Measurements from ENCODE around the gene STK11. TPM values are rescaled to one million over a fixed set of nuclear protein-coding genes. Genes with fewer than 3 reads are reported as not detected.

STK11 gene
- total and polyA plus RNA-seq, 7 experiments from 2014 or later: 13.9 to 91.3 (median 71.5) TPM

DNA sequence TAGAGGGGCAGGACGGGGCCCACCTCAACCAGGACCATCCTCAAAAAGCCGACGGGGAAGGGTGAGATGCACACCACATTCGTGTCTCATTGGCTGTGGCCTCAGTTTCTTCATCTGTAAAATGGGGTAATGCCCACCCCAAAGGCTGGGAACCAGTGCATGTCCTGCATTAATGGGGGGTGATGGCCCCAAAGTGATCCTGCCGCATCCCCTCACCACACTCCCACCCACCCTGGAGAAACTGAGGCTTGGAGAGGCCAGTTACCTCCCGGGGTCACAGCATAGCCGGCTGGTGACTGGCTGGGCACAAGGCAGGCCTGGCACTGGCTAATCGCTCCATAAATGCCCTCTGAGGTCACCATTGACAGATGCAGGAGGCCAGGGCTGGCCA, 42.2 kb downstream of the STK11 start:
- intact Hi-C loops (cut with micrococcal nuclease): loop anchor here (2.0 to 10.0 kb wide), 7 partner anchors 157 to 583 kb away; partner anchors contain the start of genes DAZAP1 (in 1 of the 2), GAMT (in 1 of the 2), PCSK4 (in 1 of the 2) and PTBP1 (in 1 of the 2)
- Mint-ChIP-seq H3K4me1 (peaks cover 0 to 14% (median 9%) of the 10 kb centered on the region in 7 donors), H3K4me3 (peak overlapping the region in 6 of 10 donors; percentile 3 to 73 (median 42)), H3K36me3 (peaks cover 0 to 9% (median 0%) of the 10 kb centered on the region in 5 donors), H3K27me3 (no peaks in the 10 kb centered on the region), H3K9me3 (peaks cover 0 to 3% (median 0%) of the 10 kb centered on the region in 11 donors), H3K27ac (peak overlapping the region in 3 of 9 donors; percentile 17 to 65 (median 25))
- ChIA-PET POLR2A (interaction anchor here (7.7 kb wide), 1 partner anchor 15 kb away, joined by 366 read pairs; the partner anchor contains the start of gene CIRBP), CTCF (no interaction called here)
- ATAC-seq (no peak), DNase-seq (no peak)
- Histone ChIP-seq H3K9me3 (ENCODE audit: control insufficient read depth in 2 of 3, low read length in 3 of 3) (no peaks in the 10 kb centered on the region), H3K27ac (ENCODE audit: low read depth, low read length) (peak overlapping the region; percentile 79), H3K4me1 (ENCODE audit: control insufficient read depth in 2 of 2, insufficient read depth in 2 of 2, low read length in 2 of 2) (peaks cover 13 to 17% of the 10 kb centered on the region in 2 donors), H3K4me3 (ENCODE audit: low read length) (no peak overlapping the region), H3K36me3 (ENCODE audit: control insufficient read depth in 2 of 3, insufficient read depth in 3 of 3, low read length in 3 of 3) (peaks cover 0 to 11% (median 0%) of the 10 kb centered on the region in 3 experiments), H3K27me3 (ENCODE audit: control insufficient read depth in 2 of 2, insufficient read depth in 2 of 2, low read length in 2 of 2) (no peaks in the 10 kb centered on the region)

DNA sequence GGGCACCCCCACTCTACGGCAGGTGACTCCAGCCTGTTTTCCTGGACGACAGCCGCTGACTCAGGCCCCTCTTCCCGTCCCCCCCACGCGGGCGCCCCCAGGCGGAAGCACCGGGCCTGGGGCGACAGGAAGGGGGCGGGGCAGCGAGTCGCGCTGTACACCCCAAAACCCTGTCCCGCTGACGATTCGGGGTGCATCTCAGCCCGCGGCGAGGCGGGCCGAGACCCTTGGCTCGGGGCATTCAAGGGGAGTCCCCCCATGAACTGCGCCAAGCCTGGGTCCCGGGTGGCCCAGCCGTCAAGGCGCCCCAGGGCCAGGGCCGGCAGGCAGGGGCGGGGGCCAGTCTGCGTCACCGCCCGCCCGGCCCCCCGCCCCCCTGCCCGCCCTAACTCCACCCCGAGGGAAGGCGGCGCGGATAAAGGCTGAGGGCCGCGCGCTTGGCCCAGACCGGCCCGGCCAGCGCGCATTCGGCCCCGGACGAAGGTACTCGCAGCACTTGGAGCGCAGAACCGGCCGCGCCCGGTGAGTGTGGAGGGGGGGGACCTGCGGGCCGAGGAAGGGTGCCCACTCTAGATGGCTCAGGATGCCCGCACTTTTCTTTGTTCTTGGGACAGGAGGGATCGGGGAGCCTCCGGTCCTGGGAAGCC, 42.7 kb downstream of the STK11 start, which contains the start of gene MIDN:
MIDN (plus strand) TSS at position 445 of the 647 bp plus-strand sequence. CDS start 1,714 bp downstream, outside the sequence.
- intact Hi-C loops (cut with micrococcal nuclease): loop anchor here (2.0 to 10.0 kb wide), 7 partner anchors 157 to 583 kb away; partner anchors contain the start of genes DAZAP1 (in 1 of the 2), GAMT (in 1 of the 2), PCSK4 (in 1 of the 2) and PTBP1 (in 1 of the 2)

DNA sequence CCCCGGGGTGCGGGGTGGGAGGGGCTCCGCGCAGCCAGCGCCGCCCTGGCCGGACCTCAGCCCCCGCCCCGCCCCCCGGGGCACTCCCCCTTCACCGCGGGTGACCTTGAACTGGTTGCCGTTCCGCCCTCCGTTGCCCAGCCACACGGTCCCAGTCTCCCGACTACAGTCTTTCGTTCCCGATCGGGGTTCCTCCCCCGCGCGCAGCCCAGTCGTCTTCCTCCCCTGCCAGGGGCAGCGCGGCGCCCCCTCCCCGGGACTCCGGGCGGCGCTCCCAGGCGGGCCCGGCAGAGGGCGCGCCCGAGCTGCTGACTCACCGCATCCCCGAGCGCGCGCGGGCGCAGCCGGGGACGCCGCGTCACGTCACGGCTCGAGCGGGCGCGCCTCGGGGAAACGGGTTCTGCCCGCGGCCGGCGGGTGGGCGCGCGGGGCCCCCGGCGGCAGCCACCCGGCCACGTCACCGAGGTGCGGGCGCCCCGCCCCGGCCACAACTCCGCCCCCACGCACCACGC, 43.3 kb downstream of the STK11 start:
- CTCF ChIA-PET: interaction anchor here (0.9 to 1.0 kb wide), 2 partner anchors 15 to 17 kb away, joined by 4 to 5 read pairs; no protein-coding TSS in a partner anchor
- no peaks in the 10 kb centered on the region for H3K9me3 ChIP-seq (ENCODE audit: control insufficient read depth in 2 of 3, low read length in 3 of 3)
- ATAC-seq (peak; percentile 48), DNase-seq (peak; percentile 77 to 92 (median 88))
- H3K27me3 Mint-ChIP-seq: no peaks in the 10 kb centered on the region
- H3K27ac Mint-ChIP-seq: peak overlapping the region in 4 of 9 donors; percentile 17 to 88 (median 66)
- peaks cover 0 to 12% (median 0%) of the 10 kb centered on the region in 5 donors for H3K36me3 Mint-ChIP-seq
- H3K27me3 ChIP-seq (ENCODE audit: control insufficient read depth in 2 of 2, insufficient read depth in 2 of 2, low read length in 2 of 2): no peaks in the 10 kb centered on the region
- POLR2A ChIA-PET: interaction anchor here (0.7 to 2.2 kb wide), 5 partner anchors 12 to 169 kb away, joined by 3 to 20 read pairs (median 4); partner anchors contain the start of gene CIRBP
- H3K4me1 Mint-ChIP-seq: peaks cover 0 to 11% (median 10%) of the 10 kb centered on the region in 7 donors
- H3K4me1 ChIP-seq (ENCODE audit: control insufficient read depth in 2 of 2, insufficient read depth in 2 of 2, low read length in 2 of 2): peaks cover 22 to 24% of the 10 kb centered on the region in 2 donors
- peak overlapping the region; percentile 64 for H3K4me3 ChIP-seq (ENCODE audit: low read length)
- H3K36me3 ChIP-seq (ENCODE audit: control insufficient read depth in 2 of 3, insufficient read depth in 3 of 3, low read length in 3 of 3): peaks cover 0 to 14% (median 1%) of the 10 kb centered on the region in 3 experiments
- peak overlapping the region; percentile 23 to 82 (median 68) for H3K4me3 Mint-ChIP-seq
- intact Hi-C loops (cut with micrococcal nuclease): loop anchor here (1.0 to 10.0 kb wide), 14 partner anchors 10 to 584 kb away; partner anchors contain the start of genes CIRBP (in 2 of the 2), DAZAP1 (in 2 of the 2), GAMT (in 1 of the 2) and NDUFS7 (in 1 of the 2)
- H3K27ac ChIP-seq (ENCODE audit: low read depth, low read length): peak overlapping the region; percentile 94
- H3K9me3 Mint-ChIP-seq: peaks cover 0 to 3% (median 0%) of the 10 kb centered on the region in 11 donors

More for the DNA sequence above, 42.7 kb downstream of the STK11 start, which contains the start of gene MIDN:
- ChIA-PET POLR2A (interaction anchor here (0.7 to 2.2 kb wide), 5 partner anchors 13 to 168 kb away, joined by 3 to 20 read pairs (median 4); partner anchors contain the start of gene CIRBP), CTCF (interaction anchor here (0.9 to 1.0 kb wide), 2 partner anchors 15 to 18 kb away, joined by 4 to 5 read pairs; no protein-coding TSS in a partner anchor)
- peaks cover 0 to 9% (median 0%) of the 10 kb centered on the region in 5 donors for H3K36me3 Mint-ChIP-seq
- Histone ChIP-seq H3K4me3 (ENCODE audit: low read length) (peak within 1 kb of the TSS; percentile 64), H3K27me3 (ENCODE audit: control insufficient read depth in 2 of 2, insufficient read depth in 2 of 2, low read length in 2 of 2) (no peaks in the 10 kb centered on the region), H3K9me3 (ENCODE audit: control insufficient read depth in 2 of 3, low read length in 3 of 3) (no peaks in the 10 kb centered on the region), H3K4me1 (ENCODE audit: control insufficient read depth in 2 of 2, insufficient read depth in 2 of 2, low read length in 2 of 2) (peaks cover 16 to 18% of the 10 kb centered on the region in 2 donors), H3K36me3 (ENCODE audit: control insufficient read depth in 2 of 3, insufficient read depth in 3 of 3, low read length in 3 of 3) (peaks cover 0 to 11% (median 0%) of the 10 kb centered on the region in 3 experiments), H3K27ac (ENCODE audit: low read depth, low read length) (peak within 1 kb of the TSS; percentile 94)
- DNase-seq: peak; percentile 43 to 85 (median 61)
- no peaks in the 10 kb centered on the region for H3K27me3 Mint-ChIP-seq
- peak within 1 kb of the TSS in 6 of 9 donors; percentile 38 to 88 (median 71) for H3K27ac Mint-ChIP-seq
- peaks cover 0 to 3% (median 0%) of the 10 kb centered on the region in 11 donors for H3K9me3 Mint-ChIP-seq
- H3K4me1 Mint-ChIP-seq: peaks cover 0 to 10% (median 9%) of the 10 kb centered on the region in 7 donors
- peak within 1 kb of the TSS; percentile 23 to 95 (median 68) for H3K4me3 Mint-ChIP-seq
- ATAC-seq: peak; percentile 21

DNA sequence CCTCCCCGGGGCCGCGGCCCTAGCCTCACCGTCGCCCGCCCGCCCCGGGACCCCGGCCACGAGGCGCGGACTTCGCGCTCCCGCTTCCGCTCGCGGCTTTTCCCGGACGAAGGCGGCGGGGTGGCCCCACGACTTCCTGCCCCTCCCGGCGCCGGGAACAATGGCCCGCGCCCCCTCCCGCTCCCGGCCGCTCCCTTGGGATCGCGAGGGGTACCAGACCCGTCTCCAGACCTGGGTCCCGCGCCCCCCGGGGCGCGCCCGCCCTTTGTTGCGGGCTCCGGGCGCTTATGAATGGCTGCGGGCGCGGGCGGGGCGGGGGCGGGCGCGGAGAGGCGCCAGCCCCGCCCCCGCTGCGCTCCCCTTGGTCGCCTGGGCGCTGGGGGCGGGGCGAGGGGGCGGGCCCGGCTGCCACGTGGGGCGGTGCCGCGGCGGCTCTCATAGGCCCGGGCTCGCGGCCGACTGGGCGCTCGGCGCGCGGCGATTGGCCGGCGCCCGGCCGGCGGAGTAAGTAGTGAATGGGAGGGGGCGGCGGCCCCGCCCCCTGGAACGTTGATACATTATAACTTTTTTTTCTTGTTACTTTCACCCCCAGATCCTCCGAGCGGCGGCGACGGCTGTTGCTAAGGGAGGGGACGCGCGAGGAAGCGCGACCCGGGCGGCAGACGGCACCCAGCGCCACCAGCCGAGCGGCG, 43.9 kb downstream of the STK11 start:
- Mint-ChIP-seq H3K27me3 (no peaks in the 10 kb centered on the region), H3K9me3 (peaks cover 0 to 3% (median 0%) of the 10 kb centered on the region in 11 donors), H3K4me3 (peak overlapping the region; percentile 80 to 95 (median 88)), H3K4me1 (peaks cover 0 to 11% (median 10%) of the 10 kb centered on the region in 7 donors), H3K27ac (peak overlapping the region; percentile 62 to 95 (median 89)), H3K36me3 (peaks cover 0 to 12% (median 0%) of the 10 kb centered on the region in 5 donors)
- peaks cover 22 to 27% of the 10 kb centered on the region in 2 donors for H3K4me1 ChIP-seq (ENCODE audit: control insufficient read depth in 2 of 2, insufficient read depth in 2 of 2, low read length in 2 of 2)
- intact Hi-C loops (cut with micrococcal nuclease): loop anchor here (1.0 to 10.0 kb wide), 14 partner anchors 10 to 585 kb away; partner anchors contain the start of genes CIRBP (in 2 of the 2), DAZAP1 (in 2 of the 2), GAMT (in 1 of the 2) and NDUFS7 (in 1 of the 2)
- DNase-seq (peak; percentile 88 to 97 (median 94)), ATAC-seq (peak; percentile 74)
- peak overlapping the region; percentile 63 for H3K4me3 ChIP-seq (ENCODE audit: low read length)
- H3K36me3 ChIP-seq (ENCODE audit: control insufficient read depth in 2 of 3, insufficient read depth in 3 of 3, low read length in 3 of 3): peaks cover 2 to 21% (median 8%) of the 10 kb centered on the region in 3 experiments
- no peaks in the 10 kb centered on the region for H3K27me3 ChIP-seq (ENCODE audit: control insufficient read depth in 2 of 2, insufficient read depth in 2 of 2, low read length in 2 of 2)
- ChIA-PET POLR2A (interaction anchor here (1.0 to 2.2 kb wide), 6 partner anchors 10 to 19 kb away, joined by 3 to 20 read pairs (median 6); partner anchors contain the start of gene CIRBP), CTCF (interaction anchor here (0.9 to 1.0 kb wide), 2 partner anchors 14 to 17 kb away, joined by 4 to 5 read pairs; no protein-coding TSS in a partner anchor)
- peak overlapping the region; percentile 94 for H3K27ac ChIP-seq (ENCODE audit: low read depth, low read length)
- H3K9me3 ChIP-seq (ENCODE audit: control insufficient read depth in 2 of 3, low read length in 3 of 3): no peaks in the 10 kb centered on the region

DNA sequence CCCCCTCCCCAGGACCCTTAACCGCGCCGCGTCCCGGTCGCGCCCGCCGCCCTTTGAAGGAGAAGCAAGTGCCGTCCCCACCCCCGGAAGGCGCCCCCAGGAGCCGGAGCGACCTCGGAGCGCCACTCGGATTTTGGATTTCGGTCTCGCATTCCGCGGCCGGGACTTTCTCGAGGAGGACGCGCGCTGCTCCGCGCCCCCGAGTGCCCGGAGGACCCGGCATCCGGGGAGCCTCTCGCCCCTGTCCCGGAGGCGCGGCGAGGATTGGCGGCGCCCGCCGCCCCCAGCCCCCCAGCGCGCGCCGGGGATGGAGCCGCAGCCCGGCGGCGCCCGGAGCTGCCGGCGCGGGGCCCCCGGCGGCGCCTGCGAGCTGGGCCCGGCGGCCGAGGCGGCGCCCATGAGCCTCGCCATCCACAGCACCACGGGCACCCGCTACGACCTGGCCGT, 44.4 kb downstream of the STK11 start:
- no peaks in the 10 kb centered on the region for H3K9me3 ChIP-seq (ENCODE audit: control insufficient read depth in 2 of 3, low read length in 3 of 3)
- Mint-ChIP-seq H3K4me1 (peaks cover 0 to 13% (median 11%) of the 10 kb centered on the region in 7 donors), H3K4me3 (peak overlapping the region; percentile 80 to 95 (median 88)), H3K27me3 (no peaks in the 10 kb centered on the region), H3K27ac (peak overlapping the region in 8 of 9 donors; percentile 62 to 95 (median 88)), H3K36me3 (peaks cover 0 to 17% (median 0%) of the 10 kb centered on the region in 5 donors), H3K9me3 (peaks cover 0 to 3% (median 0%) of the 10 kb centered on the region in 11 donors)
- H3K4me1 ChIP-seq (ENCODE audit: control insufficient read depth in 2 of 2, insufficient read depth in 2 of 2, low read length in 2 of 2): peaks cover 21 to 26% of the 10 kb centered on the region in 2 donors
- peaks cover 8 to 26% (median 13%) of the 10 kb centered on the region in 3 experiments for H3K36me3 ChIP-seq (ENCODE audit: control insufficient read depth in 2 of 3, insufficient read depth in 3 of 3, low read length in 3 of 3)
- peak overlapping the region; percentile 93 for H3K27ac ChIP-seq (ENCODE audit: low read depth, low read length)
- no peaks in the 10 kb centered on the region for H3K27me3 ChIP-seq (ENCODE audit: control insufficient read depth in 2 of 2, insufficient read depth in 2 of 2, low read length in 2 of 2)
- CTCF ChIA-PET: no interaction called here
- POLR2A ChIA-PET: interaction anchor here (1.0 to 2.2 kb wide), 4 partner anchors 10 to 19 kb away, joined by 3 to 20 read pairs (median 6); partner anchors contain the start of gene CIRBP
- intact Hi-C loops (cut with micrococcal nuclease): loop anchor here (1.0 to 10.0 kb wide), 14 partner anchors 9 to 585 kb away; partner anchors contain the start of genes CIRBP (in 2 of the 2), DAZAP1 (in 2 of the 2), GAMT (in 1 of the 2) and NDUFS7 (in 1 of the 2)
- DNase-seq (no peak), ATAC-seq (no peak)
- H3K4me3 ChIP-seq (ENCODE audit: low read length): peak overlapping the region; percentile 63

All from naive thymus-derived CD4-positive, alpha-beta T cell (primary cell).